ENCODE results near the gene ANK3.

The ANK3 gene

GRCh38 chr10:60135020-60135419, 254.7 kb downstream of the ANK3 start:
- DNase-seq = no peak
- H3K4me3 ChIP-seq = no peak overlapping the region
- no peaks in the 10 kb centered on the region for H3K27me3 ChIP-seq
- no peak for TF ChIP-seq CTCF (IDR thresholded peaks at IDR 0.05)
- H3K4me1 ChIP-seq = peaks cover 0 to 9% (median 0%) of the 10 kb centered on the region in 4 donors
- H3K27ac ChIP-seq = no peak overlapping the region
- no peaks in the 10 kb centered on the region for H3K36me3 ChIP-seq
- no peaks in the 10 kb centered on the region for H3K9me3 ChIP-seq
- intact Hi-C loops (cut with DNase I; ENCODE audit: low total_unique reads) = no loop called here

- peaks cover 0 to 4% (median 0%) of the 10 kb centered on the region in 4 donors for H3K4me1 ChIP-seq
- TF ChIP-seq CTCF (IDR thresholded peaks at IDR 0.05) = no peak
These were observed 255.1 kb downstream of the ANK3 start for GRCh38 chr10:60134548-60134947.

GRCh38 chr10:60130130-60130579, 259.5 kb downstream of the ANK3 start:
- Histone ChIP-seq H3K27ac (no peak overlapping the region), H3K4me1 (no peaks in the 10 kb centered on the region), H3K27me3 (no peaks in the 10 kb centered on the region), H3K36me3 (no peaks in the 10 kb centered on the region), H3K9me3 (no peaks in the 10 kb centered on the region), H3K4me3 (no peak overlapping the region)
- intact Hi-C loops (cut with DNase I; ENCODE audit: low total_unique reads) = no loop called here
- no peak for DNase-seq
- TF ChIP-seq CTCF (IDR thresholded peaks at IDR 0.05) = no peak

More at GRCh38 chr10:60134548-60134947, 255.1 kb downstream of the ANK3 start:
- no peak for DNase-seq
- Histone ChIP-seq H3K27me3 (no peaks in the 10 kb centered on the region), H3K4me3 (no peak overlapping the region), H3K9me3 (no peaks in the 10 kb centered on the region), H3K36me3 (no peaks in the 10 kb centered on the region), H3K27ac (no peak overlapping the region)
- intact Hi-C loops (cut with DNase I; ENCODE audit: low total_unique reads) = no loop called here

GRCh38 chr10:60125895-60126294, 263.8 kb downstream of the ANK3 start:
- H3K27me3 ChIP-seq = no peaks in the 10 kb centered on the region
- peaks cover 0 to 16% (median 2%) of the 10 kb centered on the region in 4 donors for H3K4me1 ChIP-seq
- H3K4me3 ChIP-seq = no peak overlapping the region
- H3K36me3 ChIP-seq = no peaks in the 10 kb centered on the region
- no peaks in the 10 kb centered on the region for H3K9me3 ChIP-seq
- no peak for TF ChIP-seq CTCF (IDR thresholded peaks at IDR 0.05)
- H3K27ac ChIP-seq = no peak overlapping the region
- no peak for DNase-seq
- intact Hi-C loops (cut with DNase I; ENCODE audit: low total_unique reads) = no loop called here

GRCh38 chr10:60124536-60124935, 265.1 kb downstream of the ANK3 start:
- intact Hi-C loops (cut with DNase I; ENCODE audit: low total_unique reads) = no loop called here
- DNase-seq = no peak
- Histone ChIP-seq H3K27me3 (no peaks in the 10 kb centered on the region), H3K4me3 (no peak overlapping the region), H3K27ac (no peak overlapping the region), H3K9me3 (no peaks in the 10 kb centered on the region), H3K36me3 (no peaks in the 10 kb centered on the region), H3K4me1 (peaks cover 0 to 16% (median 2%) of the 10 kb centered on the region in 4 donors)
- TF ChIP-seq CTCF (IDR thresholded peaks at IDR 0.05) = no peak

GRCh38 chr10:60123668-60124067, 266.0 kb downstream of the ANK3 start:
- no peak for TF ChIP-seq CTCF (IDR thresholded peaks at IDR 0.05)
- no peaks in the 10 kb centered on the region for H3K36me3 ChIP-seq
- DNase-seq = no peak
- H3K27ac ChIP-seq = peak overlapping the region; percentile 1 to 44
- H3K9me3 ChIP-seq = no peaks in the 10 kb centered on the region
- H3K27me3 ChIP-seq = no peaks in the 10 kb centered on the region
- H3K4me3 ChIP-seq = no peak overlapping the region
- H3K4me1 ChIP-seq = peaks cover 0 to 16% (median 2%) of the 10 kb centered on the region in 4 donors
- intact Hi-C loops (cut with DNase I; ENCODE audit: low total_unique reads) = no loop called here
